Prostate gland (tissue), 2 donors: ENCODE measurements around the gene CIROP. TPM values are rescaled to one million over a fixed set of nuclear protein-coding genes. Genes with fewer than 3 reads are reported as not detected.

Experiments
- DNase-seq: peaks from one replicate; pipeline ENCODE4 v3.0.0-alpha.2; 2019; ENCODE audit warnings: low spot score
- H3K27ac ChIP-seq, 2 donors: fragments of 200-600 bp; sonication (generic); 2 replicates each; pipeline ENCODE4 v1.5.1; 2017 to 2019
- H3K27me3 ChIP-seq: fragments of 200-600 bp; sonication (generic); replicated peaks from 2 replicates; pipeline ENCODE4 v1.5.1; 2019; ENCODE audit not compliant: insufficient read depth
- H3K36me3 ChIP-seq, 2 donors: fragments of 200-600 bp; sonication (generic); 1 replicate in 1 of 2; 2 replicates in 1 of 2; pipeline versions ENCODE4 v1.5.1 to v1.8.1; 2017 to 2019
- H3K4me1 ChIP-seq: fragments of 200-600 bp; sonication (generic); replicated peaks from 2 replicates; pipeline ENCODE4 v1.5.1; 2019
- H3K4me3 ChIP-seq, 2 donors: fragments of 200-600 bp; sonication (generic); 2 replicates each; pipeline ENCODE4 v1.5.1; 2017 to 2019
- H3K9me3 ChIP-seq: fragments of 200-600 bp; sonication (generic); 2 replicates; pipeline ENCODE4 v1.5.1; 2017
- POLR2A ChIP-seq: fragments of 450-650 bp; IDR thresholded peaks from one replicate; pipeline ENCODE4 v1.6.1; 2016; ENCODE audit warnings: antibody characterized with exemption, mild to moderate bottlenecking
- POLR2AphosphoS5 ChIP-seq: sonication (generic); formaldehyde crosslinking; IDR thresholded peaks from one replicate; pipeline ENCODE4 v1.6.1; 2017; ENCODE audit warnings: antibody characterized with exemption
- WGBS: methylation state at CpG from one replicate; pipeline ENCODE4 v1.1.5; 2018; 5-methylcytosine and 5-hydroxymethylcytosine counted together
- intact Hi-C: fragments of 100-400 bp; cut with DNase I; formaldehyde crosslinking; loops from one replicate; pipeline ENCODE4 v1.14.2; 2022
- total RNA-seq, 2 donors: library from RNA; depleted of rRNA; stranded (reverse); fragments of >200 nt; gene quantifications; one replicate each; pipeline ENCODE4 v1.1.0, GENCODE V29; 2016
- TF ChIP-seq, protein P1 (sequence below), 4 experiments: fragments of 200-600 bp in 2 of 4; fragments of 450-650 bp in 2 of 4; sonication (generic) in 2 of 4; IDR thresholded peaks; 1 replicate in 3 of 4; 2 replicates in 1 of 4; pipeline ENCODE4 v1.5.1; 2016 to 2019; ENCODE audit warnings: antibody characterized with exemption in 4 of 4, mild to moderate bottlenecking in 2 of 4, moderate library complexity in 2 of 4

The CIROP gene
- total RNA-seq, 2 donors from 2014 or later = not detected

DNA sequence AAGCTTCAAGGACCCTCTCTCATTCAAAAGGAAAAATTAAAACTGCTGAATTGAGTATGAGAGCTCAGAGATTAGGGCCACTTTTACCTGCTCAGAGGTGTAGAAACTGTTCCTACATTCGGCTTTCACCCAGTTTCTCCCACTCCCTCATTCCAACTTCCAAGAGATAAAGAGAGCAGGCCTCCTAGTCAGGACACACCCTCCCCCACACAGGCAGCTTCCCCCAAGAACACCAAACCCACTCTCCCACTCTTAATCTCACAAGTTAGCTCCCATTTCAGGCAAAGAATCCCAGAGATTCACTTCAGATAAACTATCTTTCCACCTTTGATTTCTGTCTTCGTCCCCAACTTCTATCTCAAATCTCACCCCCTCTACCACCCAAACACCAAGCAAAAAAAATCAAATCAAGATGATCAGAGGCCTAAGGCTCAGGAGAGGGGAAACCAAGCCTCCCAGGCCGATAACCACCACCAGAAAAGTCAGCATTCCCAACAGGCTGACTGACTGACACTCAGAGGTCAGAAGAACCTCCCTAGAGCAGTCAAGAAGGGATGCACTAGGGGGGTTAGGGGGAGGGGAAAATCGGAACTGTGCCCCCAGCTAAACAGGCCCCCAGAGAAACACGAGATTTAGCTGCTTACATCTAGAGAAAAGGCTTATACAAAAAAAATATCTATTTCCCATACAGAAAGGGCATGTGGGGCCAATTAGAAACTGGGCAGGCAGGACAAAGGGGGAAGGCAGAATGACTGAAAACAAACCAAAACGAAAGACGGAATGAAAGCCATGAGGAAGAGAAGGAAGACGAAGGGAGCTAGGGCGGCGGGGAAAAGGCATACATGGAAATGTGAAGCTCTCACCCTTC is 34.3 kb downstream of the CIROP start:
- no peak for DNase-seq
- 9% methylated on average over 10 of the region's 10 CpGs for WGBS
- Histone ChIP-seq H3K9me3 (no peaks in the 10 kb centered on the region), H3K4me3 (peak overlapping the region; percentile 44 to 55), H3K27ac (peak overlapping the region; percentile 80 to 81), H3K36me3 (peaks cover 6 to 8% of the 10 kb centered on the region in 2 donors), H3K27me3 (no peaks in the 10 kb centered on the region), H3K4me1 (peaks cover 25% of the 10 kb centered on the region)
- TF ChIP-seq POLR2A (no peak), POLR2AphosphoS5 (no peak)
- TF ChIP-seq, protein P1, sequence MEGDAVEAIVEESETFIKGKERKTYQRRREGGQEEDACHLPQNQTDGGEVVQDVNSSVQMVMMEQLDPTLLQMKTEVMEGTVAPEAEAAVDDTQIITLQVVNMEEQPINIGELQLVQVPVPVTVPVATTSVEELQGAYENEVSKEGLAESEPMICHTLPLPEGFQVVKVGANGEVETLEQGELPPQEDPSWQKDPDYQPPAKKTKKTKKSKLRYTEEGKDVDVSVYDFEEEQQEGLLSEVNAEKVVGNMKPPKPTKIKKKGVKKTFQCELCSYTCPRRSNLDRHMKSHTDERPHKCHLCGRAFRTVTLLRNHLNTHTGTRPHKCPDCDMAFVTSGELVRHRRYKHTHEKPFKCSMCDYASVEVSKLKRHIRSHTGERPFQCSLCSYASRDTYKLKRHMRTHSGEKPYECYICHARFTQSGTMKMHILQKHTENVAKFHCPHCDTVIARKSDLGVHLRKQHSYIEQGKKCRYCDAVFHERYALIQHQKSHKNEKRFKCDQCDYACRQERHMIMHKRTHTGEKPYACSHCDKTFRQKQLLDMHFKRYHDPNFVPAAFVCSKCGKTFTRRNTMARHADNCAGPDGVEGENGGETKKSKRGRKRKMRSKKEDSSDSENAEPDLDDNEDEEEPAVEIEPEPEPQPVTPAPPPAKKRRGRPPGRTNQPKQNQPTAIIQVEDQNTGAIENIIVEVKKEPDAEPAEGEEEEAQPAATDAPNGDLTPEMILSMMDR (IDR thresholded peaks at IDR 0.05) = no peak
- intact Hi-C loops = no loop called here

DNA sequence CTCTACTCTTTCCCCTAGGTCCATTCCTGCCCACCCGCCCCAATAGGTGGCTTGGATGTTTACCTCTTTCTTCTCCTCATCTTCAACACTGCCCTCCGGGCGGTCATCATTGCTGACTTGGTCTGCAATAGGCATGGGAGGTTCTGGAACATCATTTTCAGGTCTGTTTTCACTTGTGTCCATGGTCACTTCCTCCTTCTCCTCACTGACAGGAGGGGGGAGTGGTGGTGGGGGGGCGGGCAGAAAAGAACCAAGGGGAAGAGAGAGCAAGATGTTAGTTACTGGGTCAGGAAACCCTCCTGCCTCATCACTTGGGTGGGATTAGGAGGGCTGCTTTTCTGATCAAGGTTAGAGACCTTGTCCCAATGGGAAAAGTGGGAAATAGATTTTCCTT is 35.4 kb downstream of the CIROP start:
- no peak overlapping the region for H3K4me3 ChIP-seq
- DNase-seq = no peak
- peaks cover 25% of the 10 kb centered on the region for H3K4me1 ChIP-seq
- intact Hi-C loops = no loop called here
- no peaks in the 10 kb centered on the region for H3K27me3 ChIP-seq
- no peaks in the 10 kb centered on the region for H3K9me3 ChIP-seq
- peaks cover 6 to 10% of the 10 kb centered on the region in 2 donors for H3K36me3 ChIP-seq
- 85% methylated on average over 4 of the region's 4 CpGs for WGBS
- peak overlapping the region in 1 of 2 donors; percentile 26 for H3K27ac ChIP-seq
- TF ChIP-seq, protein P1 (IDR thresholded peaks at IDR 0.05) = no peak
- TF ChIP-seq POLR2AphosphoS5 = no peak
- TF ChIP-seq POLR2A = no peak

DNA sequence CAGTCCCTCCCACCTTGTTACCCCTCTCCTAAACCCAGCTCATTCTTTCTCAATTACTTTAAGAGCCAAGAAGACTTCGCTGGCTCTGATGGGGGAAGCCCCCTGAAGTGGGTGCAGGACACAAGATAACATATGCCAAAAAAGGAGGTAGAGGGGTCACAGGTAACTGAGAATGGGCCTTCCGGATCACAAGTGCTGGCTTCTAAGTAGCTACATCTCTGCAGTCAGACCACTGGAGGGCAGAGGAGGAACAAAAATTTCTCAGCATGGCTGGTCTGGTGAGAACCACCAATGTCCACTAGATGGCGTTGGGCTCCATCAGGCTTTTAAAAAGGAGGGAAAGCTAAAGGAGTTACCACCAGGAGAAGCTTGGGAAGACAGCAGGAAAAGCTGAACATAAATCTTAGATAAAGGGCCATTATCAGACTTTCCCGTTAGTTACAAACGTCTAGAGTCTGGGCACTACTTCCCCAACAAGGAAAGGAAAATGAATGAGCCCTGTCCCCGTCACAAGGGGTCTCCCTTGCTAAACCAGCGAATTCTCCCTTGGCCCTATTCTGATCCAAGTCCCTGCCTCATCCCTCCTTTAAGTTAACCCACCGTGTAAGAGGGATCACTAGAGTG is 35.9 kb downstream of the CIROP start:
- no peaks in the 10 kb centered on the region for H3K27me3 ChIP-seq
- H3K9me3 ChIP-seq = no peaks in the 10 kb centered on the region
- intact Hi-C loops = no loop called here
- peaks cover 6 to 15% of the 10 kb centered on the region in 2 donors for H3K36me3 ChIP-seq
- peak overlapping the region in 1 of 2 donors; percentile 26 for H3K27ac ChIP-seq
- DNase-seq = peak; percentile 81
- 25% methylated on average over 8 of the region's 8 CpGs for WGBS
- no peak for TF ChIP-seq POLR2A
- TF ChIP-seq POLR2AphosphoS5 = peak; percentile 75
- TF ChIP-seq, protein P1 (IDR thresholded peaks at IDR 0.05) = peak; percentile 87 to 98 (median 97)
- no peak overlapping the region for H3K4me3 ChIP-seq
- H3K4me1 ChIP-seq = peaks cover 25% of the 10 kb centered on the region

DNA sequence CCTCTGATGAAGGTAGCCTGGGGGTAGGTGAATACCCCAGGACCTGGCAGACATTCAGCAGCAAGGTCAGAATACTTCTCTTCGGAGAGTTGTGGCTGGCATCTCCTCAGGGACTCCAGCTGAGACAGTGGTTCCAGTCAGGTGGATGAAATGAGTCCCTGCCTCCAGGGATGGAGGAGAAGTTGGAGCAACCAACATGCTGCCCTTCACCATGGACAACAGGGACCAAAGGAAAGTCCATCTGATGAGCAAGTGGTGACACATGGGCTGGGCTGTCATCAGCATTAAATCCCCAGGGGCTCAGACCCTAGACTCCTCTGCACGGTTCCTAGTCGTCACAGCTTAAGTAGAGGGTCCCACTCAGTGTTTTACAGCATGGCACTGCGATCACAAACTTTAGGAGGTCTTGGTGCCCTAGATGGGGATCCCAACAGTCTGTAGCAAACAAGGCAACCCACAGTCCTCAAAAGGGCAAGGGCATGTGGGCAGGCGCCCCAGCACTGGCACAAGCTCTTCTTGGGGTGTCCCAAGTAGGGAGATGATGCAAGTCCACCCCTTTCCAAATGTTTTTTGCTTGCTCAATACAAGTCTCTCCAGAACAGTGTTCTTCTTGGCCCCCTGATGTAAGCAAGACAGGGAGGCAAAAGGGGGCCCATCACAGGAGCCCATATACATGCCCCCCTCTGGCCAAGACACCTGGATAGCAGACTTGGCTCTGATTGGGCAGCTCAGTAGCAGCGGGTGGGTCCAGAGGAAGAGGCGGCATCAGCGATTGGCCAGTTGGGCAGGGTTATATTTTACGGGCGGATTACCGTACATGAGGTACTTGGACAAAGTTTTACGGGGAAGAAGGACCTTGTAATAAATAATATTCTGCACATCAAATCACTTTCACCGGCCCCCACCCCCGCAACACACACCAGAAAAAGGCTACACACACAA is 36.7 kb downstream of the CIROP start:
- Histone ChIP-seq H3K9me3 (no peaks in the 10 kb centered on the region), H3K27ac (peak overlapping the region in 1 of 2 donors; percentile 26), H3K4me1 (peaks cover 25% of the 10 kb centered on the region), H3K4me3 (no peak overlapping the region), H3K36me3 (peaks cover 10 to 23% of the 10 kb centered on the region in 2 donors), H3K27me3 (no peaks in the 10 kb centered on the region)
- TF ChIP-seq POLR2AphosphoS5 (no peak), POLR2A (no peak)
- TF ChIP-seq, protein P1 (IDR thresholded peaks at IDR 0.05) = no peak
- intact Hi-C loops = no loop called here
- WGBS = 59% methylated on average over 14 of the region's 14 CpGs
- DNase-seq = no peak
